H1 (cell line): ENCODE measurements around the gene ZC3H8. TPM values are rescaled to one million over a fixed set of nuclear protein-coding genes. Genes with fewer than 3 reads are reported as not detected.

ENCODE experiments used
- CTCF ChIA-PET: fragments of 300-600 bp; sonication (Branson Sonifier 250); formaldehyde crosslinking; loops from one replicate; lab custom pipeline; 2021; ENCODE audit not compliant: partially characterized antibody; lab: Charles Lee
- POLR2A ChIA-PET: fragments of 300-600 bp; sonication (Branson Sonifier 250); formaldehyde crosslinking; loops from one replicate; lab custom pipeline; 2021; ENCODE audit warnings: inconsistent platforms; ENCODE audit not compliant: partially characterized antibody; lab: Charles Lee
- DNase-seq, 2 experiments: peaks; one replicate each; pipeline versions ENCODE4 v3.0.0 to v3.0.0-alpha.2; 2010 to 2022; ENCODE audit warnings: low spot score in 2 of 2, low read depth in 1 of 2, mixed read lengths in 1 of 2
- FAIRE-seq: peaks from 2 replicates; lab custom pipeline; 2011; peaks lifted over from hg19 to GRCh38; lab: Jason Lieb, UNC
- H2AFZ ChIP-seq: 2 replicates; pipeline ENCODE4 v1.8.1; 2012; ENCODE audit warnings: low read length, inconsistent platforms
- H2AK5ac ChIP-seq: 2 replicates; pipeline ENCODE4 v1.6.1; 2013; ENCODE audit warnings: low read depth, low read length
- H2BK120ac ChIP-seq: replicated peaks from 2 replicates; pipeline ENCODE3; 2013; ENCODE audit warnings: low read depth, low read length, inconsistent platforms
- H2BK12ac ChIP-seq: 2 replicates; pipeline ENCODE4 v1.6.1; 2013; ENCODE audit warnings: low read depth, low read length
- H2BK15ac ChIP-seq: 2 replicates; pipeline ENCODE4 v1.6.1; 2013; ENCODE audit warnings: low read length
- H2BK20ac ChIP-seq: 2 replicates; pipeline ENCODE4 v1.6.1; 2013; ENCODE audit warnings: low read length
- H2BK5ac ChIP-seq: 2 replicates; pipeline ENCODE4 v1.6.1; 2013; ENCODE audit warnings: low read depth, low read length
- H3K14ac ChIP-seq: 2 replicates; pipeline ENCODE4 v1.6.1; 2013; ENCODE audit warnings: inconsistent platforms; ENCODE audit not compliant: insufficient read length
- H3K18ac ChIP-seq: 2 replicates; pipeline ENCODE4 v1.6.1; 2013; ENCODE audit warnings: low read length; ENCODE audit errors: extremely low read depth
- H3K23ac ChIP-seq: 2 replicates; pipeline ENCODE4 v1.6.1; 2013; ENCODE audit warnings: inconsistent platforms; ENCODE audit not compliant: insufficient read length
- H3K23me2 ChIP-seq: 2 replicates; pipeline ENCODE4 v1.6.1; 2013; ENCODE audit warnings: low read depth, low read length
- H3K27ac ChIP-seq: 2 replicates; pipeline ENCODE4 v1.6.1; 2011; ENCODE audit warnings: low read depth, low read length, inconsistent platforms
- H3K27me3 ChIP-seq, 4 experiments: replicated peaks in 1 of 4; 1 replicate in 1 of 4; 2 replicates in 3 of 4; pipeline versions ENCODE4 v1.6.1 to v1.8.1; 2011 to 2013; ENCODE audit warnings: low read length in 3 of 4, mild to moderate bottlenecking in 3 of 4, inconsistent platforms in 2 of 4, mixed read lengths in 2 of 4, moderate library complexity in 1 of 4; ENCODE audit not compliant: control insufficient read depth in 3 of 4, insufficient read depth in 3 of 4; ENCODE audit errors: extremely low read depth in 1 of 4
- H3K36me3 ChIP-seq, 4 experiments: 2 replicates each; pipeline versions ENCODE4 v1.6.1 to v1.8.1; 2011 to 2013; ENCODE audit warnings: mild to moderate bottlenecking in 4 of 4, low read length in 3 of 4, moderate library complexity in 2 of 4, control low read depth in 1 of 4, inconsistent platforms in 1 of 4; ENCODE audit not compliant: insufficient read depth in 4 of 4, control insufficient read depth in 2 of 4
- H3K4ac ChIP-seq: replicated peaks from 2 replicates; pipeline ENCODE3; 2013; ENCODE audit warnings: low read length, low read depth, mixed read lengths, inconsistent platforms; ENCODE audit not compliant: insufficient read length
- H3K4me1 ChIP-seq, 4 experiments: replicated peaks in 1 of 4; 1 replicate in 1 of 4; 2 replicates in 3 of 4; pipeline versions ENCODE4 v1.6.1 to v1.8.1; 2011 to 2013; ENCODE audit warnings: low read length in 3 of 4, inconsistent platforms in 2 of 4, mixed read lengths in 1 of 4; ENCODE audit not compliant: insufficient read depth in 4 of 4, control insufficient read depth in 3 of 4
- H3K4me2 ChIP-seq, 2 experiments: 2 replicates each; pipeline versions ENCODE4 v1.6.1 to v1.8.1; 2011 to 2013; ENCODE audit warnings: low read depth in 2 of 2, low read length in 2 of 2, control low read depth in 1 of 2, inconsistent platforms in 1 of 2, mild to moderate bottlenecking in 1 of 2; ENCODE audit not compliant: insufficient read depth in 1 of 2
- H3K4me3 ChIP-seq, 4 experiments: fragments of 200-600, 300-600 bp in 1 of 4; sonication (generic), shearing (Covaris generic), sonication (Bioruptor Twin) in 1 of 4; 2 replicates each; pipeline versions ENCODE4 v1.5.1 to v1.8.1; 2011 to 2016; ENCODE audit warnings: low read length in 4 of 4, low read depth in 3 of 4, control low read depth in 2 of 4, inconsistent platforms in 2 of 4, mild to moderate bottlenecking in 2 of 4, mixed read lengths in 1 of 4, moderate library complexity in 1 of 4; ENCODE audit not compliant: insufficient read depth in 2 of 4; ENCODE audit errors: extremely low read depth in 1 of 4
- H3K56ac ChIP-seq: replicated peaks from 2 replicates; pipeline ENCODE3; 2013; ENCODE audit warnings: low read depth, mild to moderate bottlenecking, mixed read lengths, low read length, inconsistent platforms; ENCODE audit not compliant: insufficient read length
- H3K79me1 ChIP-seq: 2 replicates; pipeline ENCODE4 v1.6.1; 2013; ENCODE audit warnings: low read depth, low read length, control low read depth
- H3K79me2 ChIP-seq, 2 experiments: 2 replicates each; pipeline versions ENCODE4 v1.6.1 to v1.8.1; 2012 to 2013; ENCODE audit warnings: low read length in 2 of 2, mild to moderate bottlenecking in 2 of 2, inconsistent platforms in 1 of 2; ENCODE audit not compliant: insufficient read depth in 2 of 2, control insufficient read depth in 1 of 2
- H3K9ac ChIP-seq, 4 experiments: replicated peaks in 1 of 4; 1 replicate in 1 of 4; 2 replicates in 3 of 4; pipeline versions ENCODE4 v1.6.1 to v1.8.1; 2011 to 2013; ENCODE audit warnings: low read depth in 3 of 4, low read length in 3 of 4, control low read depth in 2 of 4, mild to moderate bottlenecking in 2 of 4, moderate library complexity in 2 of 4, inconsistent platforms in 1 of 4; ENCODE audit errors: extremely low read depth in 1 of 4
- H3K9me3 ChIP-seq, 2 experiments: 2 replicates each; pipeline versions ENCODE4 v1.6.1 to v1.8.1; 2012 to 2013; ENCODE audit warnings: mild to moderate bottlenecking in 2 of 2, moderate library complexity in 2 of 2, control low read depth in 1 of 2, inconsistent platforms in 1 of 2, low read depth in 1 of 2, low read length in 1 of 2, mixed read lengths in 1 of 2; ENCODE audit not compliant: insufficient read depth in 2 of 2
- H4K20me1 ChIP-seq, 2 experiments: replicated peaks in 1 of 2; 2 replicates each; pipeline versions ENCODE3 to v1.8.1; 2011 to 2013; ENCODE audit warnings: inconsistent platforms in 2 of 2, low read length in 2 of 2, mild to moderate bottlenecking in 1 of 2; ENCODE audit not compliant: insufficient read depth in 2 of 2, control insufficient read depth in 1 of 2
- H4K5ac ChIP-seq: 2 replicates; pipeline ENCODE4 v1.6.1; 2013; ENCODE audit warnings: low read length, low read depth, mixed read lengths, inconsistent platforms; ENCODE audit not compliant: insufficient read length
- H4K8ac ChIP-seq: 2 replicates; pipeline ENCODE4 v1.8.0; 2013; ENCODE audit warnings: mild to moderate bottlenecking, moderate library complexity, low read length, inconsistent platforms; ENCODE audit not compliant: insufficient read depth; ENCODE audit errors: extremely low read depth
- H4K91ac ChIP-seq: replicated peaks from 2 replicates; pipeline ENCODE3; 2013; ENCODE audit warnings: low read length, mixed read lengths, inconsistent platforms; ENCODE audit not compliant: insufficient read length
- CBX8 ChIP-seq: fragments of 300-800, 300-1000 bp; sonication (generic); IDR thresholded peaks from 2 replicates; pipeline ENCODE4 v1.7.1; 2016; ENCODE audit warnings: low read depth, low read length, borderline replicate concordance
- KDM1A ChIP-seq: fragments of 200-600, 300-600 bp; sonication (generic); IDR thresholded peaks from 2 replicates; pipeline ENCODE4 v1.7.1; 2016; ENCODE audit warnings: mild to moderate bottlenecking, low read length, borderline replicate concordance
- SIN3A ChIP-seq, 2 experiments: IDR thresholded peaks in 1 of 2; conservative IDR thresholded peaks in 1 of 2; 2 replicates each; pipeline ENCODE4 v1.6.1; 2011 to 2012; ENCODE audit warnings: low read length in 2 of 2, improper control_type of control experiment in 1 of 2, low read depth in 1 of 2, mild to moderate bottlenecking in 1 of 2
- ZNF274 ChIP-seq: IDR thresholded peaks from 2 replicates; pipeline ENCODE4 v1.7.0; 2012; ENCODE audit warnings: low read length, borderline replicate concordance; ENCODE audit errors: extremely low read depth
- WGBS, 2 experiments: shearing (Covaris generic) in 1 of 2; methylation state at CpG; one replicate each; pipeline versions ENCODE4 v1.1.6 to v1.1.7; 2013 to 2015; ENCODE audit warnings: low lambda C conversion rate in 2 of 2, mixed read lengths in 2 of 2, inconsistent platforms in 1 of 2, low coverage in 1 of 2, missing lambda C conversion rate in 1 of 2; ENCODE audit not compliant: insufficient replicate concordance in 2 of 2, insufficient coverage in 1 of 2, insufficient read length in 1 of 2; ENCODE audit errors: extremely low coverage in 1 of 2, missing lambda C conversion rate in 1 of 2; 5-methylcytosine and 5-hydroxymethylcytosine counted together
- polyA plus RNA-seq, 7 experiments: library from polyadenylated mRNA; depleted of rRNA in 3 of 7; stranded (reverse) in 5 of 7; unstranded in 2 of 7; fragments of >200 nt in 5 of 7; fragments of 200-250 nt in 2 of 7; gene quantifications; 1 replicate in 5 of 7; 2 replicates in 1 of 7; 4 replicates in 1 of 7; pipeline versions ENCODE4 v1.2.1 to v1.2.3, GENCODE V29; 2011 to 2013; ENCODE audit warnings: missing spikeins in 2 of 7, mixed read lengths in 2 of 7
- total RNA-seq: library from RNA; stranded (reverse); fragmentation: NEBNext Ultra II Directional; extraction: Animal tissue kit (Norgen Biotek cat#: 25700); gene quantifications from 2 replicates; pipeline ENCODE4 v1.2.1, GENCODE V29; 2021
- TF ChIP-seq, protein P1 (sequence below): IDR thresholded peaks from 2 replicates; pipeline ENCODE4 v1.6.1; 2012; ENCODE audit warnings: inconsistent platforms

The ZC3H8 gene
- total and polyA plus RNA-seq, 2 of the 8 experiments (the other 6 are each of a cell fraction or from before 2014, with no cell fraction given): 1.9 to 7.1 TPM

DNA sequence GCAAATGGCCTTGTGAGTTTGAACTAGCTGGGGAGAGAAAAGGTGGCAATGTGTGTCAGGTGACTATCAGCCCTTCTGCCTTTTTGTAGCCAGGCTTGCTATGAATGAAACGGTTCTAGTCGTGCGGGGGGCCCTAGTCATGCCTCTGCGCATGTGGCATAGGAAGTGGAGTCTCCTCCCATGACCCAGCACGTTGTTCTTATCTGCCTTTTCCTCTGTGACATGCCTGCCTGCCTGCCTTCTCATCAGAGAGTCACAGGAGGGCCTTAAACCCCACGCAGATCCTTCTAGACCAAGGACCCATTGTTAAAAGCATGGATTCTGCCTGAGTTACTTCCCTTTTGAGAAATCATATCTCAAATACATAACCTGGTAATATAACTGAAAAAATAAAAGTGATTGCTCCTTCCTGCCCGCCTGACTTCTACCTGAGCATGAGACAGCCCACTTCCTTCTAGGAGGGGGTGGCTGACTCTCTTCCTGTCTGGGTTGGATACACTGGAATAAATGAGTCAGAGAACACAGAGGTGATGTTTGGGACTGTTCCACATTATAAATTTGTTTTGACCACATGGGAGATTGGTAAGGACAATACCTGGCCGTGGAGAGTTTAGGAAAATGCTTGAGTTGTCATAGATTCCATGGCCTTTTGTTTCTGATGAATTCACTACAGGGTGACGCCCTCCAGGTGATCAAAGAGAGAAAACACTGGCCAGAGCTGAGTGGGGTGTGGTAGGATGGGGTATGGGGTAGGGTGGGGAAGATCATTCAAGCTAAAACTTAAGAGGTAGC lies 66.8 kb downstream of the ZC3H8 start:
- no peak for TF ChIP-seq CBX8
- TF ChIP-seq ZNF274: no peak
- TF ChIP-seq KDM1A: no peak
- TF ChIP-seq SIN3A (conservative IDR thresholded peaks at IDR 0.05 in 1 of 2, IDR thresholded peaks at IDR 0.05 in 1 of 2; ENCODE audit: low read depth in 1 of 2, low read length in 2 of 2): no peak
- TF ChIP-seq, protein P1, sequence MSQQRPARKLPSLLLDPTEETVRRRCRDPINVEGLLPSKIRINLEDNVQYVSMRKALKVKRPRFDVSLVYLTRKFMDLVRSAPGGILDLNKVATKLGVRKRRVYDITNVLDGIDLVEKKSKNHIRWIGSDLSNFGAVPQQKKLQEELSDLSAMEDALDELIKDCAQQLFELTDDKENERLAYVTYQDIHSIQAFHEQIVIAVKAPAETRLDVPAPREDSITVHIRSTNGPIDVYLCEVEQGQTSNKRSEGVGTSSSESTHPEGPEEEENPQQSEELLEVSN: no peak
- H4K20me1 ChIP-seq: peaks cover 0 to 1% of the 10 kb centered on the region in 2 experiments
- WGBS, 2 experiments: 89% methylated on average over 9 of the region's 9 CpGs; no CpG with 5 or more reads in 1 of the 2 experiments
- H2BK5ac ChIP-seq: no peak overlapping the region
- no peak overlapping the region for H2BK120ac ChIP-seq
- no peaks in the 10 kb centered on the region for H3K79me1 ChIP-seq
- H3K79me2 ChIP-seq: no peaks in the 10 kb centered on the region
- ChIA-PET CTCF (no interaction called here), POLR2A (no interaction called here)
- no peak overlapping the region for H3K56ac ChIP-seq
- H3K23ac ChIP-seq: no peak overlapping the region
- no peak overlapping the region for H3K4me2 ChIP-seq
- no peaks in the 10 kb centered on the region; a peak in 2 of 7 replicates for H3K27me3 ChIP-seq
- H2BK15ac ChIP-seq: no peak overlapping the region
- no peak overlapping the region for H3K4ac ChIP-seq
- H4K8ac ChIP-seq: no peak overlapping the region
- no peaks in the 10 kb centered on the region for H3K36me3 ChIP-seq
- FAIRE-seq (no peak), DNase-seq (peak in 1 of 2 experiments; percentile 14)
- H2BK20ac ChIP-seq: no peak overlapping the region
- H2AK5ac ChIP-seq: no peak overlapping the region
- H4K91ac ChIP-seq: no peak overlapping the region
- H3K9me3 ChIP-seq: peaks cover 0 to 9% of the 10 kb centered on the region in 2 experiments; a peak in 1 of 4 replicates
- H2AFZ ChIP-seq: no peak overlapping the region
- H3K23me2 ChIP-seq: no peaks in the 10 kb centered on the region
- H3K9ac ChIP-seq: no peak overlapping the region
- H4K5ac ChIP-seq: no peak overlapping the region
- H2BK12ac ChIP-seq: no peak overlapping the region
- no peak overlapping the region for H3K27ac ChIP-seq
- no peaks in the 10 kb centered on the region for H3K4me1 ChIP-seq
- no peak overlapping the region for H3K4me3 ChIP-seq
- H3K14ac ChIP-seq: no peak overlapping the region
- no peak overlapping the region for H3K18ac ChIP-seq
